ENCODE results near the gene ST7. TPM values are rescaled to one million over a fixed set of nuclear protein-coding genes. Genes with fewer than 3 reads are reported as not detected.
A peak's percentile ranks its signal among the peaks of the same experiment; 100 is the strongest.
"Not testable (repeated sequence)": the region's sequence is repeated elsewhere in the genome, so short reads cannot be mapped to it uniquely, and the experiment has no call there.

ST7 gene
- total RNA-seq, 2 experiments from 2014 or later, result 5.2 to 5.9 TPM

DNA sequence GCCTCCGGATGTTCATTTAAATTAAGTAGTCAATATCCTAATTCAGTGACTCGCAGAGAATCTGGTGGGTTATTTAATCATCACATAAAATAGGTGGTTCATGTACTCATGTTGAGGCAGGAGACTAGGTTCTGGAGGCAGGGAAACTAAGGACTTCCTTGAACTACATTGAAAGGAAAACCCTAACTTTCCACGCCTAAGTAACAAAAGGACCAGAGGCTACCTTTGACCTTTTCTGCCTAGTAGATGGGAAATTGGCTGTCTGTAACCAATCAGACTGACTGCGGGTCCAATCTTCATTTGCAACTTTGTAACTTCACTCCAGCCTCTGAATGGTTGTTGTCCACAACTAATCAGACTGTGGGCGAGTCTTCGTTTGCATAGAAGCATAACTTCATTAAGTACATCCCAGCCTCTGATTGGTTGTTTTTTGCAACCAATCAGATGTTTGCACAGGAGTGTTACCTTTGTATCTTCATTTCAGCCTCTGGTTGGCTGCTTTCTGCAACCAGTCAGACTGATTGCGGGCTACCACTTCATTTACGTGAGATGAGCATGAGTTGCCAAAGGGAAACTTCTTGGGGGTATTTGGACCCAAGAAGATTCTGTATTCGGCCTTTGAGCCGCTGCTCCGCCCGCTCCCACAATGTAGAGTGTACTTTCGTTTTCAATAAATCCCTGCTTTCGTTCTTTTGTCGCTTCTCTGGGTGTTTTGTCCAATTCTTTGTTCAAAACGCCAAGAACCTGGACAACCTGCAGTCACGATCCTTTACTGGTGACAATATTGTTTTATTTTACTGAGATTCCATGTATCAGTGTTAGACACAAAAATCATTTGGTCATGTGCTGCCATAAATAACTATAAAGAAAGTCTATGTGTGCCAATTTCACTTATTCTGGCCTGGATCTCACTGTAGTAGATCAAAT is 1.7 kb upstream of the ST7 start:
- Mint-ChIP-seq H3K4me3 (no peak overlapping the region), H3K9me3 (ENCODE audit: insufficient read depth) (no peaks in the 10 kb centered on the region), H3K27me3 (ENCODE audit: low read depth) (peaks cover 13% of the 10 kb centered on the region), H3K36me3 (ENCODE audit: low read depth) (peaks cover 4% of the 10 kb centered on the region), H3K4me1 (ENCODE audit: low read depth) (peaks cover 26% of the 10 kb centered on the region), H3K27ac (no peak overlapping the region)
- CTCF ChIA-PET, result no interaction called here
- no peak for ATAC-seq
- DNase-seq, result no peak
- POLR2A ChIA-PET, result no interaction called here

DNA sequence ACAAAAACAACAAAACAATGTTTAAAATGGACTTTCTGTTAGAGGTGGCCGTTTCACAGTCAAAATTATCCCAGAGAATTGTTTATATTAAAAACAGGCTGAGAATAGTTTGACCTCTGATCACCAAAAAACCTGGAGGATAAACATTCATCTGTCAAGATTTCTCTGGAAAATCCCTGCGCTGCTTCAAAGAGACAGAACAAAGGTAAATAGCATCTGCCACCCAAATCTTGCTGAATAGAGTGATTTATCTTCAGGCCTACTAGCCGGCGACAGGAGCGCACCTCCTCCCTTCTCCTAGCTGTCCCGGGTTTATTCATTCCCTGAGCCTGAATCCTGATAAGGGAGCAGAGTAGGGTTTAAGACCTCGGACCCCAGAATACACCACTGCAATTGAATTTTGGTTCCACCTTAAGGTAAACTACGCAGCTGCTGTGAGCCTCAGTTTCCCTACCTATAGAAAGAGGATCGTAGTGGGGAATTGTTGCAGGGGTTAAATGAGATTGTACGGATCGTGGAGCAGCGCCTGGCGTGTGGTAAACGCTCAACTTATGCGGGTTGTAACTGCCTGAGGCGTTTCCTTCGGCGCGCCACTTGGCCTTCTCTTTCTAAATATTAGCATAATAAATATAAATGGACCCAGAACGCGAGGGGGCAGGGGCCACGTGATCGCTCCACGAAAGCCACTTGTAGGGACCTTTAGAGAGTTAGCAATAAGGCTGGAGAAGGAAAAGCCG is 498 bp upstream of the ST7 start:
- Mint-ChIP-seq H3K4me1 (ENCODE audit: low read depth) (peaks cover 26% of the 10 kb centered on the region), H3K9me3 (ENCODE audit: insufficient read depth) (no peaks in the 10 kb centered on the region), H3K27ac (peak overlapping the region; percentile 71), H3K36me3 (ENCODE audit: low read depth) (peaks cover 4% of the 10 kb centered on the region), H3K27me3 (ENCODE audit: low read depth) (peaks cover 9% of the 10 kb centered on the region), H3K4me3 (peak overlapping the region; percentile 78)
- ChIA-PET POLR2A (interaction anchor here (1.0 to 2.3 kb wide), 2 partner anchors 12 to 19 kb away, joined by 3 to 6 read pairs; no protein-coding TSS in a partner anchor), CTCF (interaction anchor here (0.6 kb wide), 1 partner anchor 175 kb away, joined by 3 read pairs; no protein-coding TSS in a partner anchor)
- DNase-seq, result no peak
- ATAC-seq, result no peak

DNA sequence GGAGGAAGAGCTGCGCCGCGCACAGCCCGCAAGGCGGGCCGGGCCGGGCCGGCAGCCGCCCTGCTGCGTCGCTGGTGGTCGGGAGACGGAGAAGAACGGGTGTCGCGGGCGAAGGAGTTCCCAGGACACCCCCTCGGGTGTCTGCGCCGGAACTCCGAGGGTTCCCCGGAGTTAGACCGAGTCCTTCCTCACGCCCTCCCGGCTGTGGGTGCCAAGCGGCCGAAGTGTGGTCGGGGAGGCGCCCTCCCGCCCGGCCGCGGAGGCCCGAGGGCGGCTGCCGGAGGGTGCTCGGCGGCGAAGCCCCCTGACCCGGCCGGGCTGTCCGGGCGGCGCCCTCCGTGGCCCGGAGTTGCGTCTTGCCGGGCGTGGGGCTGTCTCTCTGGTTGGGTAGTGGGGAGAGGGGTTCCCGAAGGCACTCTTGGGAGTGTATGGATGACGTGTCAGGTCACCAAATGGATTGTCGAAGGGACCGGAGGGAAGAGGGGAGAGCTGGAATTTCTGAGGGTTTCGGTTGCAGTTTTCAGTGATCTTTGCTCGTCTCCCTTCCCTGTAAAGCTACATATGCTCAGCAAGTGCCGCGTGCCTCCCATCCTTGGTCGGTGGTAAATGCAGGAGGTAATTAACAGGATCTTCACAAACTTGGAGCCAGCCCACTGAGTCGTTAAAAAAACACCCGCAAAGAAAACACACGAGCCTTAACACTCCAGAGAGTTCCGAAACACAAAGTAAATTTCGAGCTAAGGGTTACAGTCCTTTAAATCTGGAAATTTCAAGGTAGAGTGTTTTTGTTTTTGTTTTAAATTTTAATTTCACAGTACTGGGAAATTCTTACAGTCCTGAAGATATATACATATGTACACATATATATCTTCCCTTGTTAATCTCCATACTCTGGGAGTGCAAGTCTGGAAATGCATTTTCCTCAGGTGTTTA is 871 bp downstream of the ST7 start:
- POLR2A ChIA-PET, result interaction anchor here (0.6 to 2.3 kb wide), 3 partner anchors 14 to 169 kb away, joined by 3 to 6 read pairs (median 3); no protein-coding TSS in a partner anchor
- no peaks in the 10 kb centered on the region for H3K27me3 Mint-ChIP-seq (ENCODE audit: low read depth)
- H3K27ac Mint-ChIP-seq, result peak overlapping the region; percentile 90
- peaks cover 4% of the 10 kb centered on the region for H3K36me3 Mint-ChIP-seq (ENCODE audit: low read depth)
- CTCF ChIA-PET, result interaction anchor here (0.7 to 1.2 kb wide), 3 partner anchors 17 to 172 kb away, joined by 3 to 4 read pairs (median 3); no protein-coding TSS in a partner anchor
- DNase-seq (peak; percentile 27), ATAC-seq (peak; percentile 33)
- no peaks in the 10 kb centered on the region for H3K9me3 Mint-ChIP-seq (ENCODE audit: insufficient read depth)
- H3K4me3 Mint-ChIP-seq, result peak overlapping the region; percentile 88
- peaks cover 26% of the 10 kb centered on the region for H3K4me1 Mint-ChIP-seq (ENCODE audit: low read depth)

GRCh38 chr7:116955340-116955739 is 2.0 kb downstream of the ST7 start:
- Mint-ChIP-seq H3K4me1 (ENCODE audit: low read depth) (peaks cover 26% of the 10 kb centered on the region), H3K9me3 (ENCODE audit: insufficient read depth) (no peaks in the 10 kb centered on the region), H3K36me3 (ENCODE audit: low read depth) (peaks cover 4% of the 10 kb centered on the region), H3K4me3 (peak overlapping the region; percentile 88), H3K27ac (peak overlapping the region; percentile 24), H3K27me3 (ENCODE audit: low read depth) (no peaks in the 10 kb centered on the region)
- ATAC-seq, result no peak
- POLR2A ChIA-PET, result no interaction called here
- CTCF ChIA-PET, result no interaction called here
- DNase-seq, result no peak

DNA sequence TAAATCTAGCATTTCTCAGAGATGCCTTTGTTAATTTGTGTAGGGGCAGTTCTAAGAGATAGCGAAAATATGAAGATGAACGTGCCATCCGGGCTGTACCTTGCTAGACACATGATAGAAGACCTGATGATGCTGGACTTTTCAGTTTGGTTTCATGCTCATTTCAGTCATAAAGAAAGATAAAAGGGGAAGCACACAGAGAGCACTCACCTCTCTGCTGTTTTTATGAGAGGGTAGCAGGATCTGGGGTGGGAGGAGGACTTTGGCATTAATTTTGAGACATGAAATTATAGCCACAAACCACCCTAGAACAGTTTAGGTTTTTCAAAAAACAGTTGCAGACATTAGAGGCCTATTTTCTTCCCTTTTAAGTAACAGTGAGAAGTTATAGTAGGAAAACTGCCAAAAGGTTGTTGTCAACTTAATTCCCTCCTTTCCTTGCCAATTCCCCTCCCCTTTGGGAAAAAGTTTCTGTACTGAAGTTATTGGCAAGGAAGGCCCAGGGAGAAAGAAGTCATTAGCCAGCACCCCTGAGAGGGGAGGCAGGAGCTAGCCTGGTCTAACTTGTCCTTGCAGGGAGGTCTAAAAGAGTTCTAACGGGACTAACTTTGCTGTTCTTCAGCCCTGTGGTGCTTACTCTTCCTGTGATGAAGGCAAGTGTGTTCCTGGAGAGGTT is 2.6 kb downstream of the ST7 start:
- Mint-ChIP-seq H3K9me3 (ENCODE audit: insufficient read depth) (no peaks in the 10 kb centered on the region), H3K27me3 (ENCODE audit: low read depth) (no peaks in the 10 kb centered on the region), H3K36me3 (ENCODE audit: low read depth) (peaks cover 4% of the 10 kb centered on the region), H3K4me3 (no peak overlapping the region), H3K4me1 (ENCODE audit: low read depth) (peaks cover 26% of the 10 kb centered on the region), H3K27ac (no peak overlapping the region)
- ChIA-PET CTCF (no interaction called here), POLR2A (no interaction called here)
- no peak for DNase-seq
- ATAC-seq, result no peak

DNA sequence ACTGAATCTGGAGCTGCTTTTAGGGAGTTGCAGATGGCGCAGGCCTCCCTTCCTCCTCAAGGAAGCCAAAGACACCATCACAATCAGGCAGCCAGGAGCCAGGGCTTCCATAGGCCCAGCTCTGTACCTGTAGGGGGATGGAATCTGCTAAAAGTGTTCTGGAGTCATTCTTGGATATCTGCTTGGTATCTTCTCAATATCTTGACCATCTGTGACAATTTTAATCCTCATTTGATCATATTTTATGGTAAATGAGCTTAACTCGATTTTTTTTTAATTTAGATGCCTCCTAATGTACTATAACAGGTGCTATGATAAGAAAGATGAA is 3.1 kb downstream of the ST7 start:
- Mint-ChIP-seq H3K4me1 (ENCODE audit: low read depth) (peaks cover 26% of the 10 kb centered on the region), H3K4me3 (no peak overlapping the region), H3K27me3 (ENCODE audit: low read depth) (no peaks in the 10 kb centered on the region), H3K9me3 (ENCODE audit: insufficient read depth) (no peaks in the 10 kb centered on the region), H3K27ac (no peak overlapping the region), H3K36me3 (ENCODE audit: low read depth) (peaks cover 4% of the 10 kb centered on the region)
- ChIA-PET POLR2A (no interaction called here), CTCF (no interaction called here)
- ATAC-seq (no peak), DNase-seq (no peak)

GRCh38 chr7:116957874-116958273 is 4.6 kb downstream of the ST7 start:
- ATAC-seq (no peak), DNase-seq (no peak)
- Mint-ChIP-seq H3K27ac (no peak overlapping the region), H3K4me1 (ENCODE audit: low read depth) (peaks cover 22% of the 10 kb centered on the region), H3K9me3 (ENCODE audit: insufficient read depth) (no peaks in the 10 kb centered on the region), H3K36me3 (ENCODE audit: low read depth) (peaks cover 6% of the 10 kb centered on the region), H3K4me3 (no peak overlapping the region), H3K27me3 (ENCODE audit: low read depth) (peaks cover 3% of the 10 kb centered on the region)
- ChIA-PET CTCF (interaction anchor here (1.4 to 2.1 kb wide), 3 partner anchors 13 to 170 kb away, joined by 3 to 6 read pairs (median 6); no protein-coding TSS in a partner anchor), POLR2A (no interaction called here)

- H3K36me3 Mint-ChIP-seq (ENCODE audit: low read depth); H3K4me1 Mint-ChIP-seq (ENCODE audit: low read depth); DNase-seq; H3K4me3 Mint-ChIP-seq; ATAC-seq; POLR2A ChIA-PET; H3K27ac Mint-ChIP-seq; H3K27me3 Mint-ChIP-seq (ENCODE audit: low read depth); H3K9me3 Mint-ChIP-seq (ENCODE audit: insufficient read depth): not testable (repeated sequence)
- CTCF ChIA-PET, result interaction anchor here (1.1 kb wide), 1 partner anchor 23 kb away, joined by 3 read pairs; no protein-coding TSS in a partner anchor
These were observed 8.8 kb downstream of the ST7 start for GRCh38 chr7:116961966-116962673.

DNA sequence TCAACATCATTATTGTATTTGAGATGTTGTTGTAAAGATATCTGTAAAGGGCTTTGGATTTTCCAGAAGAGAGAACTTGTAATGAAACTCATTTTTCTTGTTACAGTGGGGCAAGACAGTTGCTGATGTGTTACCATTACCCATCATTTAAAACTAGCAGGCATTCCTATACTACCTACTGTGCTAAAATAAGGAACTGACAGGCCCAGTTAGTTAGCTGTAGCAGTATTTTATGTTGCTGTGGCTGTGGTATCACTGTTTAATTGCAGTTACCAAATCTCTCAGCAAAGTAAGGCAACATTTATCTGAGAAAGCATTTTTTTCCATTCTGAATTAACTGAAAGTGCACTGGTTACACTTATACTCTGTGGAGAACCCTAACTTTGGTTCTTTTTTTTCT is 9.9 kb downstream of the ST7 start:
- ChIA-PET CTCF (no interaction called here), POLR2A (no interaction called here)
- no peak for ATAC-seq
- no peaks in the 10 kb centered on the region for H3K9me3 Mint-ChIP-seq (ENCODE audit: insufficient read depth)
- peaks cover 4% of the 10 kb centered on the region for H3K4me1 Mint-ChIP-seq (ENCODE audit: low read depth)
- H3K27ac Mint-ChIP-seq, result no peak overlapping the region
- H3K27me3 Mint-ChIP-seq (ENCODE audit: low read depth), result peaks cover 3% of the 10 kb centered on the region
- DNase-seq, result no peak
- H3K36me3 Mint-ChIP-seq (ENCODE audit: low read depth), result peaks cover 2% of the 10 kb centered on the region
- H3K4me3 Mint-ChIP-seq, result no peak overlapping the region

DNA sequence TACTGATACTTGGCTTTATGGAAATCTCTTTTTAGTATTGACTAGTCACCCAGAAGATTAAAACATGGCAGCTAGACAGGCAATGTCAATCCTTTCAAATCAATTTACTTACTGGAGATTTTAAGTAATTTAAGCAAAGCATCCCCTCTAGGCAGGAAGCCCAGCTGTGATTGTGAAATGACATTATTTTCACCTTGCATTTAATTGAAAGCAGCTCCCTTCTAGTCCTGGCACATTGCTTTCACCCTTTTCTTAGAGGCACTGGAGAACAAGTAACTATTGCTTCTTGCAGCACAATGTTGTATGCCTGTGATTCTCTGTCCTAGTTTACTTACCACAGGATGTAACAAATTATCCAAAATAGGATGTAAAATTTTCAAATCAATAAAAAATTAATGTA is 13.3 kb downstream of the ST7 start:
- POLR2A ChIA-PET, result no interaction called here
- Mint-ChIP-seq H3K36me3 (ENCODE audit: low read depth) (peaks cover 2% of the 10 kb centered on the region), H3K27me3 (ENCODE audit: low read depth) (peaks cover 6% of the 10 kb centered on the region), H3K9me3 (ENCODE audit: insufficient read depth) (no peaks in the 10 kb centered on the region), H3K4me3 (no peak overlapping the region), H3K27ac (no peak overlapping the region), H3K4me1 (ENCODE audit: low read depth) (peaks cover 10% of the 10 kb centered on the region)
- no peak for DNase-seq
- no peak for ATAC-seq
- CTCF ChIA-PET, result no interaction called here
